AG09309 (cell line): ENCODE data around the gene LGALS3BP.

ENCODE experiments used
- DNase-seq: peaks from one replicate; pipeline ENCODE4 v3.0.0-alpha.2; 2010; ENCODE audit warnings: low read depth
- H3K4me3 ChIP-seq: 2 replicates; pipeline ENCODE4 v1.5.1; 2011; ENCODE audit warnings: mild to moderate bottlenecking, low read depth, low read length, moderate library complexity; ENCODE audit not compliant: control insufficient read depth
- CTCF ChIP-seq: IDR thresholded peaks from 2 replicates; pipeline ENCODE4 v1.5.1; 2011; ENCODE audit warnings: mild to moderate bottlenecking, low read depth, low read length, inconsistent platforms; ENCODE audit not compliant: insufficient read depth, control insufficient read depth; ENCODE audit errors: missing control alignments

The LGALS3BP gene

DNA sequence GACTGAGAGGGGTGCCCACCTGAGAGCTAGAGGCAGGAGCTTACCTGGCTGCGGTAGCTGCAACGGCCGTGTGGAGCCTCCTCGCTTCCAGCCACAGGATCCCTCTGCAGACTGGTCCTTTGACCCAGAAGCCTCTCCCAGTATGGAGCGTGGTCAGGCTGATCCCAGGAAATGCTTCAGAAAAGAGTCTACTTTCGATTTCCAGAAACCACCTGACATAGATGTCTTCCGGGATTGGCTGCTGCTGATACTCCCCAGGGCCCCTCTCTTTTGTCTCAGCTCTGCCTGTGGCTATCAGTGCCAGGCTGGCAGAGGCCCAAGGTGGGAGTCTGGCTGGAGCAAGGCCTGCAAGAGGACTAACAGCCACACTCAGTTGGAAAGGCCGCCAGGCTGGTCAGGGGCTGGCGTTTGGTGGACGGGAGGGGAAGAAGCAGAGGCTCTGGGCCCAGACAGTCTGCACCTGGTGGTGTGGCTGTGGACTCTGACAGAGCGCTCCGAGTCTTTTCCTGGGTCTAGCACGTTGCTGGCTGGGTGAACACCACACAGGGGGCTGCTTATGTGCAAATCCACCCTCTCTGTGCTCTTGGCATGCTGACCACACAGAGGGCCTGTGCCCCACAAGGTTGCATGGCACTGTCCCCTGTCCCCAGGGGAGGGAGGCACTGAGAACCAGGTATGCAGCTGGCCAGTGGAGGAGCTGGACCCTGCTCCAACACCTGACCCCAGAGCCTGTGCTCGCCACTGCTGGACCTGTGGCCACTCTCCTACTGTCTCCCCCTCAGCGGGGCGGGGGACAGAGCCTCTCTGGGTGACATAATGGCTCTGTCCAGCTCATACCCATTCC lies at the start of gene LGALS3BP:
Gene LGALS3BP (minus strand): TSS at position 144 of the 844 bp plus-strand sequence. CDS start 2,732 bp downstream, outside the sequence.
- peak within 1 kb of the TSS; percentile 17 for H3K4me3 ChIP-seq
- no peak for TF ChIP-seq CTCF
- DNase-seq = no peak

DNA sequence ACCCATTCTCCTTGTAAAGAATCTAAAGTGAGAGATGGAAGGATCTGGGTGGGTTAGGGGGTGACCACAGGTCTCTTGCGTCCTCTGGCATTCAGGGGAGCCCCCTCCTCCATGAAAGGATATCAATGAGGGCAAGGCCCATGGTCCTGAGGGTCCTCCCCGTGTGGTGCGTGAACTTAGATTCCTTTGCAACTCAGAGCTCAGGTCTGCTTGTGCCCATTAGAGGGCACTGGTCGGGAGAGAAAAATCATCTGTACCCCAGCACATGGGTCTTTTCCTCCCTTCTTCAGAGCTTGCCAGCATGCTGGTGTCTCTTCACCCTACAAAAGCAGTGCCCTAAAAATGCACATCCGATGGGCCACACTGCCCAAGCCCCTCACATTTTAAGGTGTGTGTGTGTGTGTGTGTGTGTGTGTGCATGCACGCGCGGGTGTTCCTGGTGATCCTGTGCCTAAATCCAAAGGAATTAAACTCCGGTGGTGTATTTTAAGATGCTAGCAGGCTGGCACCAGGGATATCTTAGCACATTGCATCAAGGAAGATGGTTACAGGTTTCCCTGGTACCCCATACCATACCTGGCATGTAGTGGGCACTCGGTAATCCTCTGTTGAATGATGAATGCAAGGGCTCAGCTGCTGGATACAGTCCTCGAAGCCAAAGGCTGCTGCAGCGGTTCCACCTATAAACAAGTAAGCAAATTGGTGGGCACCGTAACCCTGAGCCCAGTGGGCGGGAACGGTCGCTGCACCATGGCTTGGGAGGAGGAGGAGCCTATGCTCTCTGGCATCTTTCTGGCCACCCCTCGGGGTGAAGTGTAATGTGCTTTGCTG lies 49.0 kb upstream of the LGALS3BP start:
- no peak overlapping the region for H3K4me3 ChIP-seq
- no peak for DNase-seq
- TF ChIP-seq CTCF = peak; percentile 29

DNA sequence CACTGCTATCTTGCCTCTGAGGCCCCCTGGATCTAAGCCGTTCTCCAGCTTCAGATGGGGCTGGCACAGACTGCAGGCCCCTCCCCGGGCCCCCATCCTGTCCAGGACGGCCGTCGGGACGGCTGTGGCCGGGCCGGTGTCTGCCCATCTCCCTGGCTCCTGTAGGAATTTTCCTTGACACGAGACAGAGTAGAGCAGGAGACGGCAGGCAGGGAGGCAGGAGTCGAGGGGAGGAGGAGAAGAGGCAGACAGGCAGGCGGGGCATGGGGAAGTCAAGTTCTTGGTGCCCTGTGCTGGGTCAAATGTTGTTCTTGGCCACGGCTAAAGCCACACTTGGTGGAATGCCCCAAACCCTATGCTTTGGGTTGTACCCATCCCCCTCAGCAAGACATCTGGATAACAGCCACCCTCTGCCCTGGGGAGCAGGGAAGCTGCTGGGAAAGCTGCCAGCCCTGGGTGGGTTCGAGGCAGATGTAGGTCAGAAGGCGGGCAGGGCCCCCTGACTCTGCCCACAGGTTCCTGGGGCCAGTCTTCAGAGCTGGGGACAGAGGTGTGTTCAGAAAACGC lies 48.3 kb upstream of the LGALS3BP start:
- no peak for DNase-seq
- no peak for TF ChIP-seq CTCF
- no peak overlapping the region for H3K4me3 ChIP-seq

DNA sequence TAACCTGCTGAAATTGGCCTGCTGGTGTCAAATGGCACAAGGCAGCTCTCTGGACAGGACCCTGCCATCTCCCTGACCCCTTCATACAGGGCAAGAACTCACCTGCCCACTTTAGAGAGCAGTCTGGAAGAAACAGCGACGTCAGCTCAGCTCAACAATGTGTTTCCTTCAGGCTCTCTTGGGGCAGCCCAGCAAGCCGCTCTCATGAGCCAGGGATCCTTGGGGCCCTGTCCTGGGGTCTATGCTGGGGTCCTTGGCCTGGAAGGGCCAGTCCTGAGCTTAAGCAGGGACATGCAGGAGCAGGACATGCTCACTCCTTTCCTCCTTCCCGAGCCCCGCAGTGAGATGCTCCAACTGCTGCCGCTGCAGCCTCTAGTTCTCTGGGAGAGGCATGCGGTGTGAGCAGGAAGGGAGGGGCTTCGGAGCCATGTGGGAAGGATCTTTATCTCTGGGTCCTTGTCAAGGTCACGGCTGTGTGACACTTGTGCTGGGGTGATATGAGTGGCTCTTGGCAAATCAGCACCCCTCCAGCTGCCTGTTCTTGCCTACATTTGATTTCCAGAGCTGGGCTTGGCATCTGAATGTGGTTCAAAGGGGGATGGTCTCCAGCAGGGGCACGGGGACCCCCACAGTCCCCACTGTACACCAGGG lies 47.7 kb upstream of the LGALS3BP start:
- no peak for DNase-seq
- no peak overlapping the region for H3K4me3 ChIP-seq
- no peak for TF ChIP-seq CTCF

DNA sequence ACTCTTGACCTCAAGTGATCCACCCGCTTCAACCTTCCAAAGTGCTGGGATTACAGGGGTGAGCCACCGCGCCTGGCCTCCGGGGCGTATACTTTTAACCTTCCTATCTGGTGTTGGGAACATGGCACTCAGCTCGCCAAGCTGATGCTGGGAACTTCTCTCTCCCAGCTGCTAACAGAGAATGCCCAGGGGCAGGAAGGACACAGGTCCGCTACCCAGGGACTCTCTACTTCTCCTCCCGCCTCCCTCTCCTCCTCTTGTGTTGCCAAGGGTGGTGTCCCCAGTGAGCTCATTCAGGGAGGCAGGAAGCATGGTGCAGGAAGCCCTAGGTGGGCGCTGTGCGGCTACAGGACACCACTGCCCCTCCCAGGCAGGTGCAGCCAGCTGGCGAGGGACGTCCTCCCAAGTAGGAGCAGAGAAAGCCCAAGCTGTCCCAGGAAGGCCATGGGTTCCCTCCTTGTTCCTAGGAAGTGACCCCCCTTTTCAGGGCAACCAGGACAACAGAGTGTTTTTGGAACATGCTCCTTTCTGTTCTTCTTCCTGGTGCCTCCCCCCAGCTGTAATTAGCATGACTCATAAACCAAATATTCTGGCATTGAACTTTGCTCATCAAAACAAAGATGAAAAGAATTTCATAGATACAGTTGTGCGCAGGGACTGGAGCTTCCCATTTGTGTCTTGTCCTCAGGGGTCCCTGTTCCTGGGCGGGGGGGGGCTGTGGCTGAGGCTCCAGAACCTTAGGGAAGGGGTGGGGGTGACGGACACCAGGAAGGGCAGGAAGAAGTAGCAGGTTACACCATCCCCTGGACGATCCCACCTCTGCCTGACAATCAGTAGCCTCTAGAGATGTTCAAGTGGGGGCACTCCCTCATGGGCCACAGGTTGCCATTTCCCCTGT lies 46.9 kb upstream of the LGALS3BP start:
- H3K4me3 ChIP-seq = no peak overlapping the region
- no peak for TF ChIP-seq CTCF
- no peak for DNase-seq
